Epithelial cell of proximal tubule (primary cell): ENCODE data around the gene FUT9. TPM values are rescaled to one million over a fixed set of nuclear protein-coding genes. Genes with fewer than 3 reads are reported as not detected.
"Not testable (repeated sequence)": the region's sequence is repeated elsewhere in the genome, so short reads cannot be mapped to it uniquely, and the experiment has no call there.

Source experiments
- DNase-seq: peaks from one replicate; pipeline ENCODE4 v3.0.0-alpha.2; 2011; ENCODE audit warnings: low read depth
- H3K4me3 ChIP-seq: 2 replicates; pipeline ENCODE4 v1.5.1; 2011; ENCODE audit warnings: low read depth, mild to moderate bottlenecking, low read length
- CTCF ChIP-seq: conservative IDR thresholded peaks from 2 replicates; pipeline ENCODE4 v1.5.1; 2012; ENCODE audit warnings: low read depth, mild to moderate bottlenecking, low read length
- total RNA-seq: library from RNA; depleted of rRNA; stranded (reverse); fragments of >200 nt; gene quantifications from 2 replicates; pipeline ENCODE4 v1.2.3, GENCODE V29; 2015

The FUT9 gene
- total RNA-seq, 1 donor from 2014 or later: 0.46 TPM

GRCh38 chr6:96246563-96246962 is 230.8 kb downstream of the FUT9 start:
- no peak for DNase-seq
- no peak overlapping the region for H3K4me3 ChIP-seq
- TF ChIP-seq CTCF: no peak

GRCh38 chr6:96249755-96250154 is 234.0 kb downstream of the FUT9 start:
- no peak for DNase-seq
- no peak for TF ChIP-seq CTCF
- no peak overlapping the region for H3K4me3 ChIP-seq

GRCh38 chr6:96257751-96258150 is 242.0 kb downstream of the FUT9 start:
- no peak for DNase-seq
- H3K4me3 ChIP-seq: no peak overlapping the region
- no peak for TF ChIP-seq CTCF

GRCh38 chr6:96260787-96261430 is 245.1 kb downstream of the FUT9 start:
- not testable (repeated sequence) for H3K4me3 ChIP-seq, DNase-seq
